ENCODE results near the gene IFNA13.

DNA sequence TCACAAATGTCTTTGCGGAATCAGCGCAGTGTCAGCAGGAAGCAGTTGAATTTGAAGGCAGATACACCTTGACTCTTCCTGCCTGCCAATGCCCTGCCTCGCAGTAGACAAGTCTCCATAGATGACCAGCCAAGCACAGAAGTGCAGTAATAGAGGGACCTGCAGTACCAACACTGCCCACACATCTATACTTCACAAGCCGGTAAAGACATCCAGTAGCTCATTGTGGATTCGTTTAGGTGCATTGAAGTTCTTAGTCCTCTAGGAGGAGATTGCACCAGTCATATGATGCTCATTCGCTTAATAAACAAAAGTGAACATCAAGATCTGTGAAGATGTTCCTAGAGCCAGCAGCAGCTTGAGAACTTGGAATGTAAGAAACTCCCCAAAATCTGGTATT, 24.4 kb upstream of the IFNA13 start:
- TF ChIP-seq CTCF (IDR thresholded peaks at IDR 0.05) (peak; percentile 45), POLR2AphosphoS5 (IDR thresholded peaks at IDR 0.05; ENCODE audit: low read depth, low read length) (no peak), SIN3A (IDR thresholded peaks at IDR 0.05; ENCODE audit: borderline replicate concordance, low read depth, low read length) (no peak), EP300 (IDR thresholded peaks at IDR 0.05; ENCODE audit: borderline replicate concordance in 1 of 2, low read depth in 1 of 2, low read length in 1 of 2) (no peak), USF2 (IDR thresholded peaks at IDR 0.05; ENCODE audit: borderline replicate concordance, low read depth, low read length) (no peak), FOXJ3 (CRISPR knock-in tag; IDR thresholded peaks at IDR 0.05) (no peak), NFIC (IDR thresholded peaks at IDR 0.05; ENCODE audit: borderline replicate concordance) (no peak)
